H1 (cell line): ENCODE data around the gene GKN2. TPM values are rescaled to one million over a fixed set of nuclear protein-coding genes. Genes with fewer than 3 reads are reported as not detected.

Source experiments
- CHD2 ChIP-seq: IDR thresholded peaks from 2 replicates; pipeline ENCODE4 v1.6.1; 2012; ENCODE audit warnings: low read length, improper control_type of control experiment
- TBP ChIP-seq: IDR thresholded peaks from 2 replicates; pipeline ENCODE4 v1.6.1; 2011; ENCODE audit warnings: low read depth, low read length, improper control_type of control experiment
- ZNF274 ChIP-seq: IDR thresholded peaks from 2 replicates; pipeline ENCODE4 v1.7.0; 2012; ENCODE audit warnings: low read length, borderline replicate concordance; ENCODE audit errors: extremely low read depth
- polyA plus RNA-seq, 7 experiments: library from polyadenylated mRNA; depleted of rRNA in 3 of 7; stranded (reverse) in 5 of 7; unstranded in 2 of 7; fragments of >200 nt in 5 of 7; fragments of 200-250 nt in 2 of 7; gene quantifications; 1 replicate in 5 of 7; 2 replicates in 1 of 7; 4 replicates in 1 of 7; pipeline versions ENCODE4 v1.2.1 to v1.2.3, GENCODE V29; 2011 to 2013; ENCODE audit warnings: missing spikeins in 2 of 7, mixed read lengths in 2 of 7
- total RNA-seq: library from RNA; stranded (reverse); fragmentation: NEBNext Ultra II Directional; extraction: Animal tissue kit (Norgen Biotek cat#: 25700); gene quantifications from 2 replicates; pipeline ENCODE4 v1.2.1, GENCODE V29; 2021

GKN2 gene
- total and polyA plus RNA-seq, 2 of the 8 experiments (the other 6 are each of a cell fraction or from before 2014, with no cell fraction given), result not detected

GRCh38 chr2:68942827-68943226 lies 9.9 kb downstream of the GKN2 start (continued):
- TF ChIP-seq TBP, result no peak
- TF ChIP-seq CHD2, result no peak
- TF ChIP-seq ZNF274, result no peak
